ENCODE data around the gene STX19.

GRCh38 chr3:94028093-94028837 is at the start of gene STX19:
- TF ChIP-seq CTCF (IDR thresholded peaks at IDR 0.05) (no peak), POLR2A (IDR thresholded peaks at IDR 0.05) (no peak)

All from right lobe of liver (tissue), 4 donors.